PC-9 (cell line): ENCODE results near the gene ZNF549.
"Not testable (repeated sequence)": the region's sequence is repeated elsewhere in the genome, so short reads cannot be mapped to it uniquely, and the experiment has no call there.

ENCODE experiments used
- CTCF ChIP-seq: fragments of 200-600 bp; sonication (generic); conservative IDR thresholded peaks from 2 replicates; pipeline ENCODE4 v1.6.1; 2017; ENCODE audit warnings: mixed run types, antibody characterized with exemption, mild to moderate bottlenecking, moderate library complexity
- EZH2 ChIP-seq: fragments of 200-600 bp; sonication (generic); IDR thresholded peaks from 2 replicates; pipeline ENCODE4 v1.8.0; 2017; ENCODE audit warnings: antibody characterized with exemption, low read depth

GRCh38 chr19:57500400-57500799 lies 26.8 kb upstream of the ZNF549 start:
- TF ChIP-seq CTCF, EZH2: not testable (repeated sequence)
